ENCODE measurements around the gene DLX1.

The DLX1 gene

GRCh38 chr2:172087207-172087779 lies 2.0 kb downstream of the DLX1 start:
- DNase-seq (ENCODE audit: low read depth) = no peak

DNA sequence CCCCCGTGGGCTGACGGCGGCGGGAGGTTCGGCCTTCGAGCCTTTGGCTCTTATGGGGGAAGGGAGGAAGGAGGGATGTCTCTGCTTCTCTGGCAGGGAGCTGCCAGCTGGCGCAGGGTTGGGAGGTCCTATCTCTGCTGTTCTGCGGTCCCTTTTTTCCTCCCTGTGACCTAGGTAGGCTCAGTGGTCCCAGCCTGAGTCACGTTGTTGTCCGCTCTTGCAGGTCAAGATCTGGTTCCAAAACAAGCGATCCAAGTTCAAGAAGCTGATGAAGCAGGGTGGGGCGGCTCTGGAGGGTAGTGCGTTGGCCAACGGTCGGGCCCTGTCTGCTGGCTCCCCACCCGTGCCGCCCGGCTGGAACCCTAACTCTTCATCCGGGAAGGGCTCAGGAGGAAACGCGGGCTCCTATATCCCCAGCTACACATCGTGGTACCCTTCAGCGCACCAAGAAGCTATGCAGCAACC lies 2.5 kb downstream of the DLX1 start:
- DNase-seq (ENCODE audit: low read depth) = no peak

GRCh38 chr2:172088245-172089004 lies 3.1 kb downstream of the DLX1 start:
- no peak for DNase-seq (ENCODE audit: low read depth)

- no peak for DNase-seq (ENCODE audit: low read depth)
These were observed 3.7 kb downstream of the DLX1 start for GRCh38 chr2:172089005-172089504.

DNA sequence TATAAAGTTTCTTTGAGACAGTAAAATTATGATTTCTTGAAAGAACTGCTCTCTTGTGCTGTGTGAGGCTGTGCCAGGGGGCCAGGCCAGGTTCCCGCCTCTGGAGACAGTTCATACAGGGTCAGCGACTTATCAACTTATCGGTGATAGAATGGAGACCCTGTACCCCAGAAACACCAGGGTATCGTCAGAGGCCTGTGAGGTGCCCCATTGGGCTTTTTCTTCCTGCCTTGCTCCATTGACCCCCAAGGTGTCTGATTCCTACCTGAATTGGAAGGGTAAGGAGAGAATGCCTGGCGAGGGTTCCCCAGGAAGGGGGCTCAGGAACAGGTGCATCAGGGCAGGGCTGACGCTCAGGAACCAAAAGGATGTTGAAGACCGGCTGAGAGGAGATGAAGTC lies 4.3 kb downstream of the DLX1 start:
- no peak for DNase-seq (ENCODE audit: low read depth)

- no peak for DNase-seq (ENCODE audit: low read depth)
These were observed 5.0 kb downstream of the DLX1 start for GRCh38 chr2:172090044-172090961.

- no peak for DNase-seq (ENCODE audit: low read depth)
These were observed 5.8 kb downstream of the DLX1 start for GRCh38 chr2:172091000-172091641.

GRCh38 chr2:172091761-172092566 lies 6.7 kb downstream of the DLX1 start:
- DNase-seq (ENCODE audit: low read depth) = no peak

GRCh38 chr2:172092716-172093415 lies 7.6 kb downstream of the DLX1 start:
- DNase-seq (ENCODE audit: low read depth) = no peak

DNA sequence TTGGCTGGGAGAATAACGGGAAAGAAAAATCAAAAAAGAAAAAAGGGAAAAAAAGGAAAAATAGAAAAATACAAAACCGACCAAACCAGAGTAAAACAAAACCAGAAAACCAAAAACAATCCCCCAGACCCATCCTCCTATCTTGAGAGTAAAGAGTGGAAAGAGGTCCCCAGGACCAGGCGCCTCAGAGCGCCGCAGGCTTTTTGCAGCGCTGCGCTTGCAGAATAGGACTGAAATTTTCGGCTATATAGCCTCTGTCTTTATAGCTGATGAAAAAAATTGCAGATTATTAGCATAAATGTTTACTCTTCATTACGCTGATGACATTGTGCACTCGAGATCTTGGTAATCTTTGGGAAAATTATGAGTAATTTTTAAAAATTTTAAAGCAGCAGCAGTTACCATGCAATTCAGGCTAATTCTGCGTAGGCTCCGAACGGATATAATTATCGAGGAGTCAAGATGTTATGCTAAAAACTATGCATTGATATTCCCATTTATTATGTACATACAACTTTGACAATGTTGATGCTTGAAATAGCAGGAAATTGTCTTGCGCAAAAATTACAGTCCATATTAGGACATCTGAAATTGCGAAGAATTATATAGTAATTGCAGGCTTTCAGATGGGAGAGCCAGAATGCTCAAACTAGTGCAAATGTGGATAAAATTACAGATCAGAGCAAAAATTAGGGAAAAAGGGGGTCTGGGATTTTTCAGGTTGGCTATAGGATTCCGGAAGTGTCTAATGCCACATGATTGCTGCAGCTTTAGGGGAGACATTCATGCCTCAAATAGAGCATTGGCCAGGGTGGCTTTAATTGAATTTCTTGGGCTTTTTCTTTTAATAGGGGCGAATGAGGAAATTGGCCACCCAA lies 8.3 kb downstream of the DLX1 start:
- DNase-seq (ENCODE audit: low read depth) = no peak

DNA sequence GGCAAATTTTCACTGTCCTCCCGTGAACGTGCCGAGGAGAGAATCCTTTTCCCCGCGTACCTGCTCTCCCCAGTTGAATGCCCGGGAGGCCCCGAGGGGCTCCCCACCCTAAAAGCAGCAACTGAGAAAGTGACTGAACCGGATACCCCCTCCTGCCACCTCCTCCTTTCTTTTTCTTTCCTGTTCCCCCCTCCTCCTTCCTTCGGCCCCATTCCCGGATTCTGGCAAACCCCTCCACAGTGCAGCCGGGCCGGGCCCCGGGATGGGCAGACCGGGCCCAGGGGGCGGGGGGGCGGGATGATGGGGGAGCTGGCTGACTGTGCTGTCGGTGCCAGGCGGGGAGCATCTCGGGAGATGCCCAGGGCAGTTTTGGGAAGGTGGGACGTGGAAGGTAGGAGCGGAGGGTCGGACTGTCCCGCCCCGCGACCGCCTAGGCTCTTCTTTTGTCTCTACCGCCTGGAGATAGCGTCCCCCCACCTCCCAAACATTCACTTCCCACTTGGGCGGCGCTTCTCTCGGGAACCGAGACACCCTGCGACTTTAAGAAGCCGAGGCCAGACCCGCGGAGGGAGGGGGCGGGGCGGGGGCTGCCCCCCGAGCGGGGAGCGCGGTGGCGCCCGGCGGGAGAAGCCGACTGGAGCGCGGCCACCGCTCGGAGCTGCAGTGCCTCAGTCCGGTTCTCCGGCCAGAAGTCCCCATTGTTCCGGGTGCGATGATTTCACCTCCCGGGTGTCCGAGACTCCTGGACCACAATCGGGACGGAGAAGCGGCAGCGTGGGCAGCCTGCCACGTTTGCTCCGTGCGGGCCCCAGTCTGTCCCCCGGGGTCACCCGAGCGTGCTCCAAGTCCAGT lies 9.2 kb downstream of the DLX1 start:
- DNase-seq (ENCODE audit: low read depth) = no peak

GRCh38 chr2:172095146-172095904 lies 10.0 kb downstream of the DLX1 start:
- no peak for DNase-seq (ENCODE audit: low read depth)

- no peak for DNase-seq (ENCODE audit: low read depth)
These were observed 10.8 kb downstream of the DLX1 start for GRCh38 chr2:172095905-172096625.

GRCh38 chr2:172096626-172097547 lies 11.6 kb downstream of the DLX1 start:
- DNase-seq (ENCODE audit: low read depth) = no peak

DNA sequence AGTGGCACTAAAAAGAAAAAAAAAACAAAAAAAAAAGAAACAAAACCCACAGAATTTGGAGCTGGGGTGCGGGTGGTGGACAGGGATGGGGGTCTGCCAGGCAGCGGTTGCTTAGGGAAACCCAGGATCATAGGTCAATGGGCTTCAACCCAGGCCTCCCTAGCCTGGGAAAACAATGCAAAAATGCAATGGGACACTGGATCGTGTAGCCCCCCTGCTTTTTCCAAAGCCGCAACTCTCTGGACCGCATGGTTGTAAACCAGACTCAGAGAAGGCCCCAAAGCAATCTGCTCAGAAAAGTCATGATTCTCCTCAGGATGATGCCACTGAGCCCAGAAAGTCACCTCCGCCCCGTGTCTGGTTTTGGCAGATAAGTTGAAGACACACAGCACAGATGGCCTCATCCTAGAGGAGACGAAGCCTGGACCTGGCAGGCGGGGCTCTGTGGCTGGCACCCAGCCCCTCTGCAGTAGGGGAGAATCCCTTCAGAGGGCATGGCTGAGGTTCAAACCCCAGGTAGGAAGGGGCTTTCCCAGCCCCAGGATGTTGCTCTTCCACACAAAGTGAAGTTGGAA lies 12.3 kb downstream of the DLX1 start:
- DNase-seq (ENCODE audit: low read depth) = no peak

DNA sequence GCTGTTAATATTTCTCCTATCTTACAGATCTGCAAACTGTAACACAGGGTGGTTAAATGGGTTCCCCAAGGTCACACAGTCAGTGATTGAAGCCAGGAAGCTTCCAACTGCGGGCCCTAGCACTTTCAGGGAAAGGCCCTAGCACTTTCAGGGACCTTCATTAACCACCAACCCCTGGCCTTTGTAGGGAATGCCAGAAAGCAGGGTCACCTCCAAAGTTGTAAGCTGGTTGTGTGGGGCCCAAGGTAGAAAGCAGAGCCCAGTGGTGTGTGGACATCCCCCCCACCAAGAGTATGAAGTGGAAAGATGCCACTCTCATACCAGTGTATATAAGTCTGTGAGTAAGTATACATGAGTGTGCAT lies 13.0 kb downstream of the DLX1 start:
- DNase-seq (ENCODE audit: low read depth) = no peak
